GM10266 (cell line): Measurements from ENCODE around the gene NUP214.

Source experiments
- DNase-seq: peaks from one replicate; pipeline ENCODE4 v3.0.0; 2012; ENCODE audit errors: extremely low spot score
- CTCF ChIP-seq: IDR thresholded peaks from 2 replicates; pipeline ENCODE4 v1.5.1; 2012; ENCODE audit warnings: mild to moderate bottlenecking, low read depth; ENCODE audit not compliant: control insufficient read depth, insufficient read depth; ENCODE audit errors: missing control alignments

NUP214 gene

GRCh38 chr9:131255676-131256197 lies 130.4 kb downstream of the NUP214 start:
- DNase-seq, result no peak
- no peak for TF ChIP-seq CTCF

- no peak for DNase-seq
- no peak for TF ChIP-seq CTCF
Observed at GRCh38 chr9:131257266-131258025, 132.1 kb downstream of the NUP214 start.

- no peak for TF ChIP-seq CTCF
- DNase-seq, result no peak
Observed at GRCh38 chr9:131258186-131258585, 132.8 kb downstream of the NUP214 start.

- no peak for TF ChIP-seq CTCF
Observed at GRCh38 chr9:131258698-131259431, 133.5 kb downstream of the NUP214 start.

GRCh38 chr9:131259432-131259898 lies 134.1 kb downstream of the NUP214 start:
- no peak for DNase-seq
- TF ChIP-seq CTCF, result no peak

More at GRCh38 chr9:131258698-131259431, 133.5 kb downstream of the NUP214 start:
- no peak for DNase-seq

- no peak for TF ChIP-seq CTCF
- no peak for DNase-seq
Observed at GRCh38 chr9:131259916-131260597, 134.7 kb downstream of the NUP214 start.
